ENCODE measurements around the gene NAA38.

GRCh38 chr17:7820231-7820630 lies 37.1 kb downstream of the NAA38 start:
- TF ChIP-seq POLR2A (IDR thresholded peaks at IDR 0.05; ENCODE audit: extremely low read depth, insufficient read length): no peak
- TF ChIP-seq CTCF (IDR thresholded peaks at IDR 0.05; ENCODE audit: low read depth, low read length): no peak
